NCI-H1092 (cell line): ENCODE data around the gene TSHZ1.
"Not testable (repeated sequence)": the region's sequence is repeated elsewhere in the genome, so short reads cannot be mapped to it uniquely, and the experiment has no call there.

Experiments used
- DNase-seq: peaks from one replicate; lab custom pipeline; 2025; lab: John Stamatoyannopoulos, UW

Gene TSHZ1

GRCh38 chr18:75307530-75307929, 96.9 kb downstream of the TSHZ1 start:
- DNase-seq = no peak

- no peak for DNase-seq
Observed at GRCh38 chr18:75309564-75309963, 99.0 kb downstream of the TSHZ1 start.

DNA sequence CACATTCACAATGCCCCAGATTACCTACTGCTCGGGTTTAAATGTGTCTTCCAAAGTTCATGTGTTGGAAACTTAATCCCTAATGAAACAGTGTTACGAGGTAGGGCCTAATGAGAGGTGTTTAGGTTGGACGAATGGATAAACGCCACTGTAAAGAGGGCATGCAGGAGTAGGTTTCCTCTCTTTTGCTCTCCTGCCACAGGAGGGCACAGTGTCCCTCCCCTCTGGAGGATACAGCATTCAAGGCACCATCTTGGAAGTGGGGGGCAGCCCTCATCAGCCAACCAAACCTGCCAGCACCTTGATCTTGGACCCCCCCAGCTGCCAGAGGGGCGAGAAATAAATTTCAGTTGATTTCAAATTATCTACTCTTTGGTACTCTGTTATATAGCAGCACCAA, 103.5 kb downstream of the TSHZ1 start:
- no peak for DNase-seq

DNA sequence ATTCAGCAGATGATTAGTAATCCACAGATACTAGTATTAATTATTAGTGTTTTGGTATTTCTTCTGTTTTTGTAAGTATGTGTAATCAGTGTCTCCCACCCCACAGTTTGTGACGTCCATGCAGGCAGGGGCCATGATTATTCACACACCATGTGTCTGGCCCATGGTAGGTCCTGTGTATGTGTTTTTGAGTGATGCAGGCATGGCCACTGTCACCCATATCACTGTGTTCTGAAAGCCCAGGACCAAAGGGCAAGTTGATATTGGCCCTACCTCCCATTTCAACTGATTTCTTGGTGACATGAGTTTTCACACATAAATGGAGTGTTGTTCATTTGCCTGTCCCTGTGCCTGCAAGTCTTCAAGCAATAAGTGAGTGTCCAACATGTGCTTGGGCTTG, 104.0 kb downstream of the TSHZ1 start:
- DNase-seq = no peak

GRCh38 chr18:75316223-75316622, 105.6 kb downstream of the TSHZ1 start:
- DNase-seq = no peak

GRCh38 chr18:75316826-75317225, 106.2 kb downstream of the TSHZ1 start:
- no peak for DNase-seq

GRCh38 chr18:75317300-75317699, 106.7 kb downstream of the TSHZ1 start:
- DNase-seq = no peak

- DNase-seq = no peak
Observed at GRCh38 chr18:75317703-75318102, 107.1 kb downstream of the TSHZ1 start.

- DNase-seq = no peak
Observed at GRCh38 chr18:75319905-75320304, 109.3 kb downstream of the TSHZ1 start.

- DNase-seq = no peak
Observed at GRCh38 chr18:75320506-75320905, 109.9 kb downstream of the TSHZ1 start.

GRCh38 chr18:75321431-75321830, 110.8 kb downstream of the TSHZ1 start:
- DNase-seq = no peak

DNA sequence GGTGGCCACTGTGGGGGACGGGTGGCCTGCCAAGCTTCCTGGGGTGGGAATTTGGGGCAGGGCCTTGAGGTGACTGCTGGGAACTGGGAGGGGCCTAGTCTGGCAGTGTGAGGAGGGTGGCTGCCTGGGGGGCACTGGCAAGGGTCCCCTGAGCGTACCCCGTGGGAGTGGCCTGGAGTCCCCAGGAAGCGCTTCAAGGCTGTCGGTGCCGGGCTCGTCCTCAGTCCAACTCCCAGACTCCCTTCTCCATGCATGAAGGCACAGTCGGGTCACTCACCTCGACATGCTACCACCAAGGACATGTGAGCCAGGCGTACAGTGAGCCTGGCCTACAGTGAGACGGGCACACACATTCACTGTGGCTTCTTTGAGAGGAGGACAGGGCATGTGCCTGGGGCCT, 111.6 kb downstream of the TSHZ1 start:
- DNase-seq = no peak

GRCh38 chr18:75323821-75324585, 113.4 kb downstream of the TSHZ1 start:
- no peak for DNase-seq

- no peak for DNase-seq
Observed at GRCh38 chr18:75324686-75325257, 114.2 kb downstream of the TSHZ1 start.

GRCh38 chr18:75329753-75330152, 119.2 kb downstream of the TSHZ1 start:
- not testable (repeated sequence) for DNase-seq

DNA sequence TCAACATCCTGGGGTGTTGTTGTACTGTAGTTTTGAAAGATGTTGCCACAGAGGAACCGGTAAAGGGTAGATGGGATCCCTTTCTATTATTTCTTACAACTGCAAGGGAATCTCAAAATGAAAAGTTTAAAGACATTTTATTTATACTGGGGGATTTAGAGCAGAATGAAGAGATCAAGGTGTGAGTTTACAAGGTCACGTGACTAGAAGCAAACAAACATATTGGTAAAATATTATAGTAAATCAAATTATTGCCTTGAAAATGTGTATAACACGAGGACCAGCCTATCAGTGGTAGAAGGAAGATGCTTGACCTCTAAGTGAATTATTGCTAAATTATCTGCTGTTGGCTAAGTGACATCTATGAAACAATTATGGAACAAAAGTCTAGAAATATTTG, 119.7 kb downstream of the TSHZ1 start:
- DNase-seq = no peak

DNA sequence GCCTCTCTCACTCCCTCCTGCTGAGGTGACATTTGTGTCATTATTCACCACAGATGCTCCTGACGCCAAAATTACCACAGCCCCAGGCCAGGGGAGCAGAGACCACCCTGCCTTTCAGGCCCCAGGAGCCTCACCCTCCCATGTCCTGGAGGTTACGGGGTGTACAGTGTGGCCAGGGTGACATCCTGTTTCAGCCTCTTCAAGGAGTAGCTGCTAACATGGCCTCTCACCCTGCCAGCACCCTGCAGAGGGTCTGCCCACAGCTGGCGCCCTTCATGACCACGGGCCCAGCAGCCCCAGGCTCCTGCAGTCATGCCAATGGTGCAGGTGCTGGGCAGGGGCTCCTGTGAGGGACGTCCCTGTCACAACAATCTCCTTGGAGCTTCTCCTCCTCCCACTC, 124.3 kb downstream of the TSHZ1 start:
- DNase-seq = no peak

DNA sequence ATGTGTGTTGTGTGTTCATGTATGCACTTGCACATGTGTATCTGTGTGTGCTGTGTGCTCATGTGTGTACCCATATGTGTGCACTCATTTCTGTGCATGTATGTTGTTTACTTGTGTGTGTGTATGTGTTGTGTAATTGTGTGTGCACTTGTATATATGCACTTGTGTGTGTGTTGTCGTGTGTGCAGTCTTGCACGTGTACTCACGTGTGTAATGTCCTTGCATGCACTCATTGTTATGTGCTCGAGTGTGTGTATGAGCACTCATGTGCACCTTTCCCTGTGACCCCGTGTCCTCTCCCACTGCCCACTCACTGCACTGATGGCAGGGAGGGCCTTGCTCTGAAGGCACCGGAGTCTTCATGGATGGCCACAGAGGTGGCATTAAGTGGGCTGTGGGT, 124.9 kb downstream of the TSHZ1 start:
- no peak for DNase-seq

DNA sequence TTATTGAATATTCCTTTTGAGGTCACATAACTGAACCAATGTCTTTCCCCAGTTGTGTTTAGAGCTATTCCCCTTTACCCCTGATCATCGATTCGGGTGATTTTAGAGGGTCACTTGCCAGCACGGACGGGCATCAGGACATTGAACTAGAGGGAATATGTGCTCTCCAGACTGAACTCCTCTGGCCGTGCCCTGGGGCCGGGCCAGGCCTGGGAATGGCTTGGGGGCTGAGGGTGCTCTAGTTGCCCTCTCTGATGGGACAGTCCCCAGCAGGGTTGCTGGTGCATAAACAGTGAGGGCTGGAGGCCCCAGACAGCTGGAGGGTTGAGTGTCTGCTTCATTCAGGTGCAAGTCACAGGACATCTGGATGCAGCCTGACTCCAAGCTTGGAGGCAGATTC, 126.2 kb downstream of the TSHZ1 start:
- no peak for DNase-seq

GRCh38 chr18:75337348-75337747, 126.8 kb downstream of the TSHZ1 start:
- no peak for DNase-seq

GRCh38 chr18:75338631-75339030, 128.0 kb downstream of the TSHZ1 start:
- no peak for DNase-seq
